B cell (primary cell): Measurements from ENCODE around the gene LAMA2. TPM values are rescaled to one million over a fixed set of nuclear protein-coding genes. Genes with fewer than 3 reads are reported as not detected.

Experiments
- ATAC-seq: fragments of 200-7000 bp; cut with Tn5 transposase; one replicate; pipeline ENCODE4 v1.10.0; 2021; ENCODE audit warnings: low read depth, mild to moderate bottlenecking, moderate number of reproducible peaks, moderate library complexity
- CTCF ChIA-PET: fragments of 350-600 bp; sonication (Branson Sonifier 250); formaldehyde crosslinking; loops from one replicate; lab custom pipeline; 2021; ENCODE audit warnings: antibody characterized with exemption, inconsistent platforms; lab: Charles Lee
- POLR2A ChIA-PET: fragments of 350-600 bp; sonication (Branson Sonifier 250); formaldehyde crosslinking; loops from one replicate; lab custom pipeline; 2021; ENCODE audit warnings: antibody characterized with exemption; lab: Charles Lee
- DNase-seq: peaks from one replicate; pipeline ENCODE4 v3.0.0; 2013
- H2AFZ ChIP-seq: 2 replicates; pipeline ENCODE4 v1.6.1; 2012; ENCODE audit warnings: mild to moderate bottlenecking, low read depth, low read length; ENCODE audit not compliant: insufficient read depth, poor library complexity, severe bottlenecking
- H3K27ac ChIP-seq, 2 donors: 1 replicate in 1 of 2; 2 replicates in 1 of 2; pipeline ENCODE4 v1.5.1; 2012 to 2013; ENCODE audit warnings: low read length in 2 of 2, mild to moderate bottlenecking in 2 of 2, moderate library complexity in 1 of 2
- H3K27me3 ChIP-seq, 4 experiments: fragments of 200-600 bp in 1 of 4; sonication (generic) in 1 of 4; replicated peaks in 1 of 4; 1 replicate in 2 of 4; 2 replicates in 2 of 4; pipeline versions ENCODE4 v1.6.1 to v1.7.0; 2013 to 2016; ENCODE audit warnings: low read length in 3 of 4, mild to moderate bottlenecking in 2 of 4, mixed read lengths in 1 of 4, moderate library complexity in 1 of 4; ENCODE audit not compliant: insufficient read depth in 4 of 4, control insufficient read depth in 3 of 4; ENCODE audit errors: control extremely low read depth in 1 of 4
- H3K36me3 ChIP-seq, 2 experiments: replicated peaks in 1 of 2; 1 replicate in 1 of 2; 2 replicates in 1 of 2; pipeline versions ENCODE4 v1.6.1 to v1.7.1; 2013; ENCODE audit warnings: low read length in 1 of 2; ENCODE audit not compliant: insufficient read depth in 2 of 2, control insufficient read depth in 1 of 2; ENCODE audit errors: control extremely low read depth in 1 of 2, extremely low read depth in 1 of 2
- H3K4me1 ChIP-seq, 2 donors: fragments of 200-600 bp in 1 of 2; sonication (generic) in 1 of 2; 1 replicate in 1 of 2; 2 replicates in 1 of 2; pipeline versions ENCODE4 v1.5.1 to v1.6.1; 2013 to 2017; ENCODE audit warnings: low read length in 2 of 2; ENCODE audit not compliant: control insufficient read depth in 2 of 2, insufficient read depth in 2 of 2
- H3K4me2 ChIP-seq: replicated peaks from 2 replicates; pipeline ENCODE3; 2012; ENCODE audit warnings: mild to moderate bottlenecking, low read depth, low read length; ENCODE audit not compliant: poor library complexity, severe bottlenecking
- H3K4me3 ChIP-seq, 5 experiments: fragments of 200-600 bp in 1 of 5; sonication (generic) in 1 of 5; 1 replicate in 3 of 5; 2 replicates in 2 of 5; pipeline versions ENCODE4 v1.5.1 to v1.7.0; 2011 to 2016; ENCODE audit warnings: low read length in 4 of 5, mild to moderate bottlenecking in 4 of 5, low read depth in 2 of 5, control low read depth in 1 of 5, moderate library complexity in 1 of 5; ENCODE audit not compliant: insufficient read depth in 1 of 5; ENCODE audit errors: control extremely low read depth in 1 of 5, extremely low read depth in 1 of 5
- H3K79me2 ChIP-seq: fragments of 200-600 bp; sonication (generic); one replicate; pipeline ENCODE4 v1.6.0; 2016; ENCODE audit warnings: low read length; ENCODE audit not compliant: control insufficient read depth, insufficient read depth
- H3K9ac ChIP-seq: fragments of 200-600 bp; sonication (generic); 2 replicates; pipeline ENCODE4 v1.6.1; 2017; ENCODE audit warnings: mild to moderate bottlenecking, low read length, moderate library complexity
- H3K9me3 ChIP-seq, 3 donors: one replicate each; pipeline versions ENCODE4 v1.6.1 to v1.7.1; 2013; ENCODE audit warnings: low read length in 2 of 3; ENCODE audit not compliant: control insufficient read depth in 2 of 3, insufficient read depth in 1 of 3; ENCODE audit errors: control extremely low read depth in 1 of 3
- H4K20me1 ChIP-seq: 2 replicates; pipeline ENCODE4 v1.6.0; 2012; ENCODE audit warnings: mild to moderate bottlenecking, low read length; ENCODE audit not compliant: insufficient read depth, control insufficient read depth, poor library complexity, severe bottlenecking
- H3K27ac Mint-ChIP-seq: one replicate; pipeline ENCODE4 v1.8.0; 2021; ENCODE audit warnings: mixed read lengths
- H3K27me3 Mint-ChIP-seq: one replicate; pipeline ENCODE4 v1.8.0; 2021; ENCODE audit warnings: mixed read lengths
- H3K4me1 Mint-ChIP-seq: one replicate; pipeline ENCODE4 v1.8.0; 2021; ENCODE audit warnings: mixed read lengths
- H3K4me3 Mint-ChIP-seq: one replicate; pipeline ENCODE4 v1.8.0; 2021; ENCODE audit warnings: mixed read lengths
- H3K9me3 Mint-ChIP-seq: one replicate; pipeline ENCODE4 v1.8.0; 2022; ENCODE audit warnings: mixed read lengths; ENCODE audit not compliant: insufficient read depth
- CTCF ChIP-seq: fragments of 200-600 bp; IDR thresholded peaks from one replicate; pipeline ENCODE4 v1.8.0; 2022; ENCODE audit warnings: antibody characterized with exemption, mild to moderate bottlenecking
- EZH2 ChIP-seq: IDR thresholded peaks from 2 replicates; pipeline ENCODE4 v1.6.1; 2012; ENCODE audit warnings: borderline replicate concordance, low read depth, mild to moderate bottlenecking, moderate library complexity, low read length; ENCODE audit not compliant: insufficient read depth, poor library complexity, severe bottlenecking
- WGBS: methylation state at CpG from one replicate; pipeline ENCODE4 v1.1.5; 2013; ENCODE audit warnings: missing lambda C conversion rate; ENCODE audit not compliant: insufficient coverage; 5-methylcytosine and 5-hydroxymethylcytosine counted together
- intact Hi-C: fragments of 100-400 bp; cut with micrococcal nuclease; formaldehyde crosslinking; loops from one replicate; pipeline ENCODE4 v1.10.0; 2022
- polyA plus RNA-seq: library from polyadenylated mRNA; depleted of rRNA; stranded (reverse); fragments of >200 nt; gene quantifications from 2 replicates; pipeline ENCODE4 v1.2.3, GENCODE V29; 2012
- total RNA-seq, 2 donors: library from RNA; stranded (reverse); fragments of 120-200 nt in 1 of 2; gene quantifications; 1 replicate in 1 of 2; 2 replicates in 1 of 2; pipeline versions ENCODE4 v1.2.3 to v1.2.4, GENCODE V29; 2013 to 2022

LAMA2 gene
- total and polyA plus RNA-seq, 2 donors (not counting 1 experiment from before 2014, with no cell fraction given): 0.16 TPM; not detected in 1

GRCh38 chr6:129521946-129522345 lies 639.0 kb downstream of the LAMA2 start:
- WGBS: 40% methylated on average over 2 of the region's 2 CpGs

GRCh38 chr6:129523816-129524215 lies 640.9 kb downstream of the LAMA2 start:
- Mint-ChIP-seq H3K27ac (no peak overlapping the region), H3K27me3 (peaks cover 3% of the 10 kb centered on the region), H3K4me1 (no peaks in the 10 kb centered on the region), H3K9me3 (no peaks in the 10 kb centered on the region), H3K4me3 (no peak overlapping the region)
- WGBS: no CpG with 5 or more reads among the region's 4 CpGs
- ATAC-seq (no peak), DNase-seq (no peak)
- TF ChIP-seq CTCF (no peak), EZH2 (no peak)
- Histone ChIP-seq H2AFZ (no peak overlapping the region), H3K4me2 (no peak overlapping the region), H3K79me2 (no peaks in the 10 kb centered on the region), H3K4me3 (no peak overlapping the region), H4K20me1 (no peaks in the 10 kb centered on the region), H3K9me3 (no peaks in the 10 kb centered on the region), H3K27me3 (no peaks in the 10 kb centered on the region), H3K4me1 (no peaks in the 10 kb centered on the region), H3K36me3 (no peaks in the 10 kb centered on the region), H3K9ac (no peak overlapping the region), H3K27ac (no peak overlapping the region)
- ChIA-PET POLR2A (no interaction called here), CTCF (interaction anchor here (0.7 kb wide), 1 partner anchor 23 kb away, joined by 3 read pairs; no protein-coding TSS in a partner anchor)
- intact Hi-C loops: no loop called here

More at GRCh38 chr6:129521946-129522345, 639.0 kb downstream of the LAMA2 start:
- Histone ChIP-seq H3K36me3 (no peaks in the 10 kb centered on the region), H3K79me2 (no peaks in the 10 kb centered on the region), H3K4me1 (no peaks in the 10 kb centered on the region), H3K9me3 (no peaks in the 10 kb centered on the region), H3K4me3 (no peak overlapping the region), H3K4me2 (no peak overlapping the region), H3K27ac (no peak overlapping the region), H3K27me3 (no peaks in the 10 kb centered on the region), H4K20me1 (no peaks in the 10 kb centered on the region), H2AFZ (no peak overlapping the region), H3K9ac (no peak overlapping the region)
- ChIA-PET POLR2A (no interaction called here), CTCF (no interaction called here)
- Mint-ChIP-seq H3K27ac (no peak overlapping the region), H3K4me3 (no peak overlapping the region), H3K9me3 (no peaks in the 10 kb centered on the region), H3K27me3 (peaks cover 3% of the 10 kb centered on the region), H3K4me1 (no peaks in the 10 kb centered on the region)
- no peak for ATAC-seq
- no peak for DNase-seq
- TF ChIP-seq CTCF (no peak), EZH2 (no peak)
- intact Hi-C loops: no loop called here
